CD4-positive, alpha-beta T cell treated with Interleukin-4 for 1 hour (primary cell): ENCODE data around the gene TRDN.
"Not testable (repeated sequence)": the region's sequence is repeated elsewhere in the genome, so short reads cannot be mapped to it uniquely, and the experiment has no call there.

ENCODE experiments used
- DNase-seq, 2 donors: peaks; one replicate each; pipeline ENCODE4 v3.0.0-alpha.2; 2020 to 2022

TRDN gene

GRCh38 chr6:123559816-123560215 lies 76.9 kb downstream of the TRDN start:
- DNase-seq: not testable (repeated sequence)

DNA sequence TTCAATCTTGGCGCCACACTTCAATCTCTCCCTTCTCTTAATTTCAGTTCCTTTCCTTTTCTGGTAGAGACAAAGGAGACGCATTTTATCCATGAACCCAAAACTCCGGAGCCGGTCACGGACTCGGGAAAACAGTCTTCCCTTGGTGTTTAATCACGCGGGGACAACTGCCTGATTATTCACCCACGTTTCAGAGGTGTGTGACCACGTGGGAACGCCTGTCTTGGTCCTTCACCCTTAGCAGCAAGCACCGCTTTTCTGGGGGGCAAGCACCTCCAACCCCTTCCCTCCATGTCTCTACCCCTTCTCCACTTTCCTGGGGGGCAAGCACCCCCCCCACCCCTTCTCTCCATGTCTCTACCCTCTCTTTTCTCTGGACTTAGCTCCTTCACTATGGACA lies 79.3 kb downstream of the TRDN start:
- not testable (repeated sequence) for DNase-seq

DNA sequence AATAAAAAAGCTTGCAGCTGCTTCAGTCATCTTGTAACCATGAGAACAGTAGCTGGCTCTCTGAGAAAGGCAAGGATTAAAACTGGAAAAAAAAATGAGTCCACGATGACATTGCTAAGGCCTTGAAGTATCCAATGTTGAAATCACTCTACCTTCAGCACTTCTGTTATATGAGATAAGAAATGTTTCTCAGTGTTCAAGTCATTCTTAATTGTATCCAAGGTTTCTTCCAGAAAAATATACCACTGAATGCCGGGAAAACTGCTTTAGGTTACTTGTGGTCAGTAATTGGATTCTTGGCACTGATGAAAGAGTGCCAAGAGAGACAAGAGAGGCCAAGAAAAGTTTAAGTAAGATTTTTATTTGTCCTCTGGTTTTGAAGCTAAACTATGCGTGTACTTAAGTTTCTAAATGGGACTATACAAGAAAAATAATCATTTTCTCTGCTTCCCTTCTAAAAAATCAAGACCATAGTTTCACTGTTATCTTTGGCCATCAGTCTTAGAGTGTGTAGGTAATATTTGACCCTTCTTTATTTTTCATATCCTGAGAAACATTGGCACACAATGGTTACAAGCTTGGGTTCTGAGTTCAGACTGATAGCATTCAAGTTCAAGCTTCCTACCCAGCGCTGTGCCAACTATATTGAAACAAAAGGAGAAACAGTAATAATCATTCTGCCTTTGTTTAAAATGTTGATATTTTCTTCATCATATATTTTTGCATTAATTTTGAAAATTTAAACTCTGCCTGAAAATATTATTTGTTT lies 84.6 kb downstream of the TRDN start:
- DNase-seq: no peak

GRCh38 chr6:123550052-123550617 lies 86.6 kb downstream of the TRDN start:
- no peak for DNase-seq

GRCh38 chr6:123549476-123549875 lies 87.3 kb downstream of the TRDN start:
- no peak for DNase-seq

DNA sequence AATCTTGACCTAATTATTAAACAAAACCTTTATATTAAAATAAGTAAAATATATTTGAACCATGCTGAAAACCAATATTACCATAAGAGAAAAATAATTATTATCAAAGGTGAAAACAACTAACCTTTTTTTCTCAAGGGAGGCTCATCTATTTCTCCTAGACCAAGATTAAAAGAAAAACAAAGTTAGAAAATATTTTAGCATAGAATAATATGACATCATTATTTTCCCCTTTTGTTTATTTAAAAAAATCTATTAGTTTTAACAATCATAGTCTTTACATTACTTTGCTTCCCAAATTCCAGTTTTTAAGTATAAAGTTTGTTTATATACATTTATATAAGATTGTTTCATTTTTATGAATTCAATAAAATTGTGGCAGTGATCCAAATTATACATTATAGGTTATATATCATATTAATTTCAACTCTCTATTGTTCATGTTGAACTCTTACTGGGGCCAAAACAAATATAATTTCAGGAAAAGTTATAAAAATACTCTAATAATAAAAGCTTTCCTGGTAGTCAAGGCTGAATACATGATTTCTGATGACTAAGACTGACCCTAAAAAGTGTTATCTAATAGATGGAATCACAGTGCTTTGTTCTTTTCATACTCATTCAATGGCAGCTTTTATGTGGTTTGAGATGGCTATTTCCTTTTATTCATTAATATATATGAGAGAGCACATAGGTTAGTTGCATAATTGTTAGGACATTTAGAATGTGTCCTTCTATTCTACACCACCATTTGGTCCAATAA lies 89.4 kb downstream of the TRDN start:
- no peak for DNase-seq

DNA sequence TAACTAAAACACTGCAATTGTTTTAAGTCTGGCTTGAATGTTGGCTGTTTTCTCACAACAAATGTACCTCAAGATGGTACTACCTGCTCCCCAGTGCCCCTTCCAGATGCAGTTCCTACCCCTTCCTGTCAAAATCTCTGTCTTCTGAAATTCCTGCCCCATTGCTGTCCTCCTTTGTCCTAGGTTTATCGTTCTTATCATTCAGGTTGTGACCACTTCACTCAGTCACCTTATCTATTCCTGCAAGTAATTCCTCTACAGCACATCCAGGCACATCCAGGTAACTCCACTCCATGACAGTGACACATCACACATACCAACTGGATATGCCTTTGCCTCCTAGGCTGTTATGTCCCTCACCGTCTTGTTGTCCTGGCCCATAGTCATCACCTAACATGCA lies 90.2 kb downstream of the TRDN start:
- DNase-seq: no peak

DNA sequence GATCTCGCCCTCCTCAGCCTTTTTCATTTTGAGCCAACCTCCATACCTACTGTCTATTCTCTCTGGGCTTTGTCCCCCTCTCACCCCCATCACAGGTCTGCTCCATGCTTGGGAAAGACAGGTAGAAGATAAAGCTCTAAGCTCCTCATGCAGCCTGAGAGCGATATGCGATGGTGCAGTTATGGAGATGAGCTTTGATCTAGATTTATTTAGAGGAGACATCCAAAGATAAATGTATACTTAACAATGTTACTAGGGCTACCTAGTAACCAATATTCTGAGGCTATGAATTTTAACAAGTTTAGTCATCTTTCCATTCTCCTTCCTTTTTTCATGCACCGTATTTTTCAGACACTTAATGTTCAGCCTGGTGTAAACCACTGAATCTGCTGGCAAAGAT lies 95.3 kb downstream of the TRDN start:
- DNase-seq: no peak

- DNase-seq: no peak
These were observed 102.7 kb downstream of the TRDN start for GRCh38 chr6:123533862-123534648.

DNA sequence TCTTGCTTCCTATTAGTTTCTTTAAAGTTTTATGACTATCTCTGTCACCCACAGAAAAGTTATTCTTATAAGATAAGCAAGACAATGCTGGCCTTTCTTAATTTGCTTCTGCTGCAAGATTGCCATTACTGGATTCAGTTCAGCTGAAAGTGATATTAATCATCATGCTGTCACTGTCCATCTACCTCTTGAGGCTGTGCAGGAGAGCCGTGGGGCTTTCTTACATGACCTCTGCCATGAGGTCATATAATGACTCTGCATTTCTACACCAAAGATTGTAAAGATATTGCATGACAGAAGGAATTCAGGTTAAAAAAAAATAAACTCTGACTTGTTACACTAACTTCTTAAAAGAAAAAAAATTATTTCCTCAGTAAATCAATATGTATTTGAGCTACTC lies 106.9 kb downstream of the TRDN start:
- DNase-seq: no peak

- DNase-seq: no peak
These were observed 107.7 kb downstream of the TRDN start for GRCh38 chr6:123529058-123529457.

DNA sequence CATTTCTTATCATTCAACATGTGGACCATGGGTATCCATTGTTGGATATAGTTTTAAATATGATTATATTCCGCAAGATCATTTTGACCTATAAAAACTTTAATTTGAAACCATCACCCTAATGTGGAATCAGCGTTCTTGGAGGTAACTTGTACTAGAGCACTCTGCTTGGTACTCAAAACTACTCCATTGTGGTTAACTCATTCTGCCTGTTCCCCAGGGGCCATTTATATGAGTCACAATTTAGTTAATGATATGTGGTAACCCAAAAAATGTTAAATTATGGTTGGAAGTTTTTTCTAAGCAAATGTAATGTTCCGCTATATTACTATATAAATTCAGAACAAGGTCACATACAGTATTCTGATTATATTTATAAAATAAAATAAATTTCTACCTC lies 109.3 kb downstream of the TRDN start:
- no peak for DNase-seq

GRCh38 chr6:123526128-123526527 lies 110.6 kb downstream of the TRDN start:
- DNase-seq: no peak

DNA sequence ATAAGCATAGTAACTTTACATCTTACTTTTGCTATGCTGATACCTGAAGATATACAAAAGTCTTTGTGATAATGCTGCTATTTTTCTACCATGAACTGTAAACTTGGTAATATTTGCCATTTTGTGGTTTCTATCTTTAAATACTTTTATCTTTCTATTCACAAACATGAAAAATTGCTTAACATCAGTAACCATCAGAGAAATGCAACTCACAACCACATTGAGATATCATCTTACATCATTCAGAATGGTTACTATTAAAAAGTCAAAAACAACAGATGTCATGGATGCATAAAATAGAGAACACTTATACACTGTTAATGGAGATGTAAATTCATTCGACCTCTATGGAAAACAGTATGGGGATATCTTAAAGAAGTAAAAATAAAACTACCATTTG lies 112.0 kb downstream of the TRDN start:
- DNase-seq: no peak

GRCh38 chr6:123520217-123520616 lies 116.5 kb downstream of the TRDN start:
- DNase-seq: no peak

- no peak for DNase-seq
These were observed 117.6 kb downstream of the TRDN start for GRCh38 chr6:123519189-123519505.

- DNase-seq: no peak
These were observed 118.1 kb downstream of the TRDN start for GRCh38 chr6:123518441-123519188.

- DNase-seq: no peak
These were observed 121.0 kb downstream of the TRDN start for GRCh38 chr6:123515715-123516114.

DNA sequence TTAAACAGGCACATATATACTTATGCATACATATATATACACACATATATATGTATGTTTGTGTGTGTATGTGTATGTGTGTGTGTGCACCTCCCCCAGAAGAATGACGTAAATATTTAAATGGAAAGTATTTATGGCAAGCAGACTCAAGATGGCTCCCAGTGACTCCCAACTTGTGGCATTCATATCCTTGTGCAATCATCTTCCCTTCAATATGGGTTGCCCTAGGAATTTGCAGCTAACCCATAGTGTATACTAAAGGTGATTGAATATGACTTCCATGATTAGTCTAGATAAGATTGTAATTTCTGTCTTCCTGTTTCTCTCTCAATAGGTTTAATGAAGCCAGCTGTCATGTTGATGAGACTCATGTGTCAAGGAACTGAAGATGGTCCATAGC lies 127.6 kb downstream of the TRDN start:
- no peak for DNase-seq

GRCh38 chr6:123508290-123508689 lies 128.5 kb downstream of the TRDN start:
- DNase-seq: no peak

DNA sequence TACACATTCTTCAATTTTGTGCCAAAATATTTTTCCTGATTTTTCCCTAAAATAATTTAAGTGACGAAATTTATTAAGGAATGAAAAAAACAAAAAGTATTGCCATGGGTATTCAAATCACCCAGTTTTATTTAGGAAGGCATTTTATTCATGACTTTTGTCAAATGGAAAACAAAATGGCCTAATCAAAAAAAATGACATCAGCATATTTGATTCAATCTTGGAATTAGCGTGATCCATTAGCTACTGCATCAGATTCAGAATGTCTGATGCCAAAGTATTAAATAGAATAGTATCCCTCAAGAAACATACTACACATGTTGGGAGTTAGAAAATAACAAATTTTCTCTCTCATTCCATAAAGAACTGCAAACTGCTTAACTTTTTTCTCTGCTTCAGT lies 129.2 kb downstream of the TRDN start:
- DNase-seq: no peak

DNA sequence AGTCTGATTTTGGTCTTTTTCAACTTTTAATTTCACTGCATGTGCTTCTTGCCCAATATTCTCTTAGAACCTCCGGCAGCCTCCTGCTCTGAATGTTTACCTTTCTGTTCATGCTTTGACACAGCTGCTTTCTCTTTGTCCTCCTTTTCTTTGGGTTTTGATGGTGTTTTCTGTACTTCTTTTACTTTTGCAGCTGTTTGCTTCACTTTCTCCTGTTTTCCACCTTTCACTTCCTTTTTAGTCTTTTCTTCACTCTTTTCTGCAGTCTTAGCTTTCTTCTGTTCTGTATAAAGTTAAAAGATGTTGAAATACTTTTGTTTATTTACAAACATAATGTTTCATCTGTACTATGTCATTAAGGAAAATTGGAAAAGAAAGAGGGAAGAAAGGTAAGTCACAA lies 133.1 kb downstream of the TRDN start:
- DNase-seq: no peak

DNA sequence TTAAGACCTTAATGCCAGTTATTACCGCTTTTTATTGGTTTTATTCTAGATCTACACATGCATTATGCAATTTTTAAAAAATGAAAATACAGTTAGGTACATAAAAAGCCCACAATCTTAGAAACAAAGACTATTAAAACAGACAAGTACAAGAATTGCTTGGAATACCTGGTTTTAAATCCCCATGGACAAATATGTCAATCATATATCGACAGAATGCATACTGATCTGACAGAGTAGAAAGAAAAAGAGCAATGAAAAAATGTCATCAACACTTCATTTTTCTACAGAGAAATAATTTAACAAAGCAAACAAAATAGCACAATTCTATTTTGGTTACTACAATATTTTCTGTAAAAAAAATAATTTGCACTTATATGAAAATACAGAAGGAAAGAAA lies 139.7 kb downstream of the TRDN start:
- DNase-seq: no peak
